GM18498 (cell line): ENCODE results near the gene RNASET2.
A peak's percentile ranks its signal among the peaks of the same experiment; 100 is the strongest.

Experiments
- ATAC-seq: cut with Tn5 transposase; IDR thresholded peaks from one replicate; pipeline ENCODE4 v1.9.1; 2021; ENCODE audit warnings: mild to moderate bottlenecking, moderate library complexity; ENCODE audit not compliant: unreplicated experiment

RNASET2 gene

DNA sequence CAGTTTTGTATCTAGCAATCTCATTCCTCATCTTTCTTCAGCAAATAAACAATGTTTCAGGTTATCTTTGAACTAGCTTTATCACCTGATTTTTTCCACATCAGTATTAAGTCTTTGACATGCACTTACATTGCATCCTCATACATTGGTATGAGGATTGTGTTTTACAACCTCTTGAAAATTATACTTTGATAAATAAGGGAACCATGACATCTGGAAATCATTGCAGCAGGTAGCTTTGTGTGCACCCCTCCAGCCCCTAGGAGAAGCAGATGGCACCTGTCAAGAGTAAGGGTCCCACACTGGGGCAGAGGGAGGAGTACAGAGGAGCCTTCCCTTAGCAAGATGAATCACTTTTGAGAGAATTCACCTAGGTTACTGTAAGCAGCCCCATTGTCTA is 13.7 kb upstream of the RNASET2 start:
- ATAC-seq = no peak

DNA sequence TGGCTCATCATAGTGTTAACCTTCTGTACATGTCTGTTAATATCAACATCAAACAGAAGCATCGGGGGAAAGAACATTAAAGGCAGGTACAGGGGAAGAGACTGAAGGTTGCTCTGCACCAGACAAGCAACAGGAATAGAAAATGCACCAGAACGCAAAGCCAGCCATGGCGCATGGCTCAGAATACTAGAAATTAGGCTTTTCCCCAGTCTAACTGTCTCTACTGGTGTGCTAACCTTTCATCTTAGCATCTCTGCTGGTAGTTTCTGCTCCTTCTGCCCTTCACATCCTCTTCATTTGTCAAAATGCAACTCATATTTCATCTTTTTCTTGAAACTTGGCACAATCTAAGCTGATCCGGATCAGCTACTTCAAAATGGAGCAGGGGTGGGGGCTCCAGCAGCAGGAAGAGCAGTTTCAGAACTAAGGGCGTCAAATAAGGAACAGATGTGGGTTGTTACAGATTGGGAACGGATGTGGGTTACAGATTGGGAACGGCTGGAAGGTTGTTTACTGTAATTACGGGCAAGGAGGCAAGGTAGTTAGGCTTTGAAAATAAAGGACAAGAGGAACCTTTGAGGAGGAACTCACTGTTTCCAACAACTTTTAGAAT is 13.1 kb upstream of the RNASET2 start:
- ATAC-seq = no peak

DNA sequence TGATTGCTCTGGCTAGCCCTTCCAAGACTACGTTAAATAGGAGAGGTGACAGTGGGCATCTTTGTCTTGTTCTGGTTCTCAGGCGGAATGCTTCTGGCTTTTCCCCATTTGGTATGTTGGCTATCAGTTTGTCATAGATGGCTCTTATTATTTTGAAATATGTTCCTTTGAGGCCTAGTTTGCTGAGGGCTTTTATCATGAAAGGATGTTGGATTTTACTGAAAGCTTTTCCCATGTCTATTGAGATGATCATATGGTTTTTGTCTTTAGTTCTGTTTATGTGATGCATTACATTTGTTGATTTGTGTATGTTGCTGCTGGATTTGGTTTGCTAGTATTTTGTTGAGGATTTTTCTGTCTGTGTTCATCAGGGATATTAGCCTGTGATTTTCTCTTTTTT is 9.9 kb upstream of the RNASET2 start:
- ATAC-seq = no peak

DNA sequence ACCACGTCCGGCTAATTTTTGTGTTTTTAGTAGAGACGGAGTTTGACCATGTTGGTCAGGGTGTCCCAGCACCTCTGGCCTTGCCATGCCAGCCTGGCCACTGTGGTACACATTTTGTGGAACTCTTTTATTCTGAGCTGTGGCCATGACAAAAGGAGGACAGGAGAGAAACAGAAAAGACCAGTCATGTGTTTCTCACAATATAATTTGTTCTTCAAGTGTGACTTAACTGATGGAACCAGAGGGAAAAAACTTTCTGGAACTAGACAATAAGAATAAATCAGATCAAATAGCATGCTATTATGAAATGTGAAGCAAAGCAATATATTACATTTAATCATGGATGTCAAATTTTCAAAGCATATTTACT is 4.2 kb upstream of the RNASET2 start:
- no peak for ATAC-seq

DNA sequence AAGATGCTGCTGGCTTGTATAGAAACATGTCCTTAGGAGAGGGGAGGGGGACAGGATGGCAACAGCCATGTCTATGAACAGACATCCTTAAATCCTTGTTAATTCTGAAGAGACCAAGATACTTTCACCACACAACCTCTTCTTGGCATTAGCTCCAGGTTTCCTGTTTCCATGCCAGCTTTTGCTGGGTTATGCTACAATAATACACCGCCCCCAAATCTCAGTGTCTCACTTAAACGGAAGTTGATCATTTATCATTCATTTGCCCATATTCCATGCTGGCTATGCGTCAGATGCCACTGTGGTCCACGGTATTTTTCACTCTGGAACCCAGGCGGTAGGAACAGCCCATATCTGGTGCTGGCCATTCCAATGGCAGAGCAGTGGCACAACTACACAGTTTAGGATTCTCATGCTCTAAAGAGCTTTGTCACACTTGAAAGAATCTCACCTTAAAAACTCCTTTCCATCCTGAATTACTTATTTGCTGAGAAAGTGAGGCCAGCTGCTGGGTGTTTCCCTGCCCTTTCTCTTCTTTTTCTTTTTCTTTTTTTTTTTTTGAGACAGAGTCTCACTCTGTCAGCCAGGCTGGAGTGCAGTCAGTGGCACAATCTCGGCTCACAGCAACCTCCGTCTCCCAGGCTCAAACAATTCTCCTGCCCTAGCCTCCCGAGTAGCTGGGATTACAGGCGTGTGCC is 3.7 kb upstream of the RNASET2 start:
- ATAC-seq = no peak

DNA sequence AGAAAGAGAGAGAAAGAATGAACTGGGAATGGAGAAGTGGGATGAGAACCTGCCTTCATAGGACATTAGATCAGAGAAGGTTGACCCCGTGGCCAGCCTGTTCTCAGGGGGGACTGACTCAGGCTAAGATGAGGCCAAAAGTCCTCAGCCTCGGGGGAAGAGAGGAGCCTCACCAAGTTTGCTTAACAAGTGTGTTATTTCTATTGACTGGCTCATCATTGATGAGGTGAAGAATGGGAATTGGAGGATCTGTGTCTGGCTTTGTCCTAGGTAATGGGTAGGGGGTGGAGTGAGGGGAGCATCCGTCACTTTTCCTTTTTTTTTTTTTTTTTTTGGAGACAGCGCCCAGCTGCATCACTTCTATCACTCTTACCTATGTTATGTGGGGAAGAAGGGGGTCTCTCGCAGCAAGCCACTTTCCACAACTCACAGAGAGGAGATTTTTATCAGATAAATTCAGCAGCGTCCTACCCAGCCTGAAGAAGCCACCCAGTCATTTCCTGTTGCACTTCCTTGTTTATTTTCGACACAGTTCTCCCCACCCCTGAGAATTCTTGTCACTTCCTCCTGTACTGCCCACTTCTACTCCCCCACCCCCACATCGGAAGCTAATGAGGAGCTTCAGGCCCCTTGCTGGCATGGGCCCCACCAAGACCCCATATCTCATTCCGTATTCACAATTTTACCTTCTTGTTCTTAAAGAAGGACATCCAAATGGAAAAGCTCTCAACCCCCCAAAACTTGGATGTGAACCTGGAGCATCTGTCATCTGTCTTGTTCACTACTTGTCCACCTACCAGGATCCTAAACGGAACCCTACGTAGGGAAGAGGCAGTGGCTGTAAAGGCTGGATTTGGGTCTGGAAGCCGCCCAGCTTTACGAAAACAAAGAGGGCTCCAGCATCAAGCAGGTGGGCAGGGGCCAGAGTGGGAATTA is 2.8 kb upstream of the RNASET2 start:
- peak; percentile 30 for ATAC-seq

DNA sequence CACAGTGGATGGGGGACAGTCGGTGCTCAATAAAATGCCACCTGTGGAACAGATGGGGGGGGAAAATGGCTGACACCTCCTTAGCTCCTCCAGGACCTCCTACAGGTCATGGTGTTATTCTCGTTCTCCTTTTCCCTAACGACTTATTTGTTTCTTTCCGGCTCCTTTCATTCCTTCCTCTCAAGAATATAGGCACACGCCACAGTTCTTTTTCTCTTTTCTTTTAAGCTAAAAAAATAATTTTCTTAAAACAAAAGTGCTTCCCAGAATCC is 1.4 kb upstream of the RNASET2 start:
- no peak for ATAC-seq

DNA sequence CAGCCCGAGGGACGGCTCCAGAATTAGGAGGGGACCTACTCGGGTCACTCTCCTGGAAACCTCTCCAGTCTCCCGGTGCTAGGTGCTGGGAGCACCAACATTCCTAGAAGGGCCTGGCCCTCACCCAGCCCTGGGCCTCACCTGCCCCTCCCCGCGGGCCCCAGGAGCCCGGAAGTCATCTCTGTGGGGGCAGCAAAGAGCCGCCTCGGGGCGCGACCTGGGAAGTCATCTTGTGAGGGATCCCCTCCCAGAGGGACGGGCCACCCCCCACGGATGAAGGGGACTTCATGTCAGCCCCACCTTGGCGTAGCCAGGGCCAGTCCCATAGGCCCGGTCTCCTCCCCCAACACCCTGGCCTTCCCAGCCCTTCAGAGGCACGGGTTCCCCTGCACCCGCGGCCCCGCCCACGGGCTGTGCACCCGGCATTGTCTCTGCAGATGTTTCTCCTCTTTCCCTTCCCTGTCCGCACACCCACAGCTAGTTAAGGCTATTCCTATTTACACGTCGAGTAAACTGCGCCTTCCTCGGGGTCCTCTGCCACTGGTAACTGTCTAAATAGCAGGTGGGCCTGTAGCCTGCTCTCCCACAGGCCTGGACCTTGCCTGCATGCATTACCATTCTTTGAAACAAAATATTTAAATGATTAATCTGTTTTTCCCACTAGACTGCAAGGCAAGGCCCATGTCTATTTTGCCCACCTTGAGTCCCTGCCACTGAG is 896 bp upstream of the RNASET2 start:
- ATAC-seq = peak; percentile 39

DNA sequence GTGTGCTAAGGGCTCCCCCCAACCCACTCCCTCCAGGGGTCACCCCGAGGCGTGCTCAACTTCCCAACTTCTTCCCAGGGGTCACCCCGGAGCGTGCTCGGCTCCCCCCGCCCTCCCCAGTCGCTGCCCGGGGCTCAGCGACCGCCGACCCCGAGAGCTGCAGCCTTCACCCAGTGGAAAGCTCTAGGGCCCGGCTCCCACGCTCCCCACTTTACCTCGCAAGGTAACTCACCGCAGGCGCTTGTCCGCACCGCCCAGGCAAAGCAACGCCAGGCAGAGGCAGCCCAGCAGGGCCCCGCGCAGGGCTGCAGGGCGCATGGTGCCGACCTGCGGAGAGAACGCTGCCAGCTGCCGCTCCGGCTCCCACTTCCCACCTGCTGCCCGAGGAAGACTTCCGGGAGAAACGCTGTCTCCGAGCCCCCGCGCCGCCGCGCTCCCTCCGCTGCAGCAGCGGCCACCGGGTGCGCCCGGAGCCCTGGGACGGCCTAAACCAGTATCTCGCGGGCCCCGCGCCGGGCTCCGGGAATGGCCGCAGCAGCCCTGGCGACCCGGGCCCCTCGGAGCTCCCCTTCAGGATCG is 396 bp downstream of the RNASET2 start:
- peak; percentile 8 for ATAC-seq

DNA sequence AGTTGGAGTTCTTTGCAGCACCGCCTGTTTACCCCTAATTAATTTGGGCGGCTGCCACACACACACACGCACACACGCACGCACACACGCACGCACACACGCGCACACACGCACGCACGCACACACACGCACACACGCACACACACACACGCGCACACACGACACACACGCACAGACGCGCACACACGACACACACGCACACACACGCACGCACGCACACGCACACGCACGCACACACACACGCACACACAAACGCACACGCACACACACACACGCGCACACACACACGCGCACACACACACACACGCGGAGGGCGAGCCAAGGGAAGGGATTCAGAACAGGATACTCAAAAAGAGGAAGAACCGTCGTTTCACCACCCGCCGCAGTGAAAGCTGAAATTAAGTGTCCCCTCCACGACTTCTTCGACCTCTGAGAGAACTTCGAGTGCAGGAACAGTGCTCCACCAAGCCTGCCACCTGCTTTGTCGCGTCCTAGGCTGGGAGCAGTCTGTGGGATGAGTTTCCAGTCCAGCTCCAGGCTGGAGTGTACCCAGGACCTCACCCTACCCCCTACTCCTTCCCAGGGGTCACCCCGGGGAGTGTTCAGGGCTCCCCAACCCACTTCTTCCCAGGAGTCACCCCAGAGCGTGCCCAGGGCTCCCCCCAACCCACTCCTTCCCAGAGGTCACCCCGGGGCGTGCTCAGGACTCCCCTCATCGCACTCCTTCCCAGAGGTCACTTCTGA is 1.1 kb downstream of the RNASET2 start:
- no peak for ATAC-seq

DNA sequence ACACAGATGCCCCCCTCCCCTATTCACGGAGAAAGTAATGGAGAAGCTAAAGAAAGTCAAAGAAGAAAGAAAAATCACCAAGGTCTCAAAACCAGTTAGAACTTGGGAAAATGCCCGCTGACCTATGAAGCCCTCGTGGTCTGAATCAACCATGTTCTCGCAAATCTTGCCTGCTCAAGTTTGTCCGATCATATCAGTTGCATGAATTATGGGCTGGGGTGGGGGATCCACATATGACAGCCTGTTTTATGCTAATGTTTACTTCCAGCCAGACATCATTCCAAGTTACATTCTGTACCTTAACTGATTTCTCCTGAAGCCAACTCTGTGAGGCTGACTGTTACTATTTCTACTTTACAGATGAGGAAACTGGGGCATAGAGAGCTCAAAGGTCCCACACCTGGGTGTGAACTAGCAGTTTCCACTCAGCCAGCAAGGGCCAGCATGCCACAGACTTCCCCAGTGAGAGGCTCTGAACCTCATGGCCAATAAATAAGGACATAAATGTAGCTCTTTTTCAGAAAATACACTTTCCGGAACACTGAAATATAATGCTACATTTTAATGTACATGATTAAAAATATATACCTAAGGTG is 2.1 kb downstream of the RNASET2 start:
- no peak for ATAC-seq

DNA sequence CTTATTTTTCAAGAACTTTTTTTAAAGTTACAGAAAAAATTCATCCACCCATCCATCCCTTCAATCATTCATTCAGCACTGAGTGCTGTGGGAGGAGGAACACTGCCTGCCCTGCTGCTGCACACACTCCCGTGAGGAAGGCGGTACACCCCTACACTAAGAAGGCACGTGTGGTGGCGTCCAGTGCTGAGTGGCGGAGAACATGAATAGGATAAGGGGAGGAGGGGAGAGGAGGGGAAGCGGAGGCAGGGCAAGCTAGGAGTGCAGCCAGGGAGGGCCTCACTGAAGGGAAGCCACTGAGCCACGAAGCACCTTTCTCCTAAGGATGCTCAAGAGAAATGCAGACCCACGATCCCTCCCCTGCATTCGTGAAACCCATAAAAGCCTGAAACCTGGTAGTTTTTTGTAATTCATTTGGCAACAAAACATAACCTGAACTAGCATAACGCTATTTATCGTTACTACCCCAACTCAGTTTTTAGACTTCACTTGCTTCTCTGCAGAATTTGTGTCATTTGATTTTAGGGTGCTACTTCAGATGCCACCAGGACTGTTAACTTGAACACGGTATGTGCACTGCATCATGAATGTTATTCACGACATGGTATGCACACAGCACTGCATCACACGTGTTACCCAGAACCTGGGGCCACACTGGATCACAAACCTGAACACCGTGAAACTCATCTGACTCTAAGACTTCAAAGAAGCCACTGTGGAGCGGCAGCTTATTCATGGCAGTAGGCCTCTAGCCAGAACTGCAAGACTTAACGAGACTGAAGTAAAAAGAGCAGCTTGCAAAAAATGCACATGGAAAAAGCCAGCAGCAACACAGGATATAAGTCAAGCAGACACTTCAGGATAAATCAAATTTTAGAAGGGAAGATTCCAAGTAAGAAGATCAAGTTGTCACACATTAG is 3.5 kb downstream of the RNASET2 start:
- no peak for ATAC-seq

DNA sequence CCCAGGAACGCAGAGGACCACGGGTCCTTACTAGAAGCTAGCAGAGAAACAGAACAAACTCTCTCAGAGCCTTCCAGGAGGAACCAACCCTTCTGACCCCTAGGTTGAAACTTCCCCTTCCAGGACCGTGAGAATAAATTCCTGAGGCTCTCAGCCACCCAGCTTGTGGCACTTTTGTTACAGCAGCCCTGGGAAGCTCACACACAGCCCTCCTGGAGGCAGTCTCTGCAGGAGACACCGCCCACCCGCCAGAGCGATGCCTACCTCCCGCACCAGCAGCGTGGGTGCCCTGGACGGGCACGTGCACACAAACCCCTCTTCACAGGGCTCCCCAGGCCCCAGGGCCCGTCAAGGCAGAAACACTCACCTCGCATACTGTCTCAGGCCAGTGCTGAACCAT is 4.2 kb downstream of the RNASET2 start:
- ATAC-seq = no peak

DNA sequence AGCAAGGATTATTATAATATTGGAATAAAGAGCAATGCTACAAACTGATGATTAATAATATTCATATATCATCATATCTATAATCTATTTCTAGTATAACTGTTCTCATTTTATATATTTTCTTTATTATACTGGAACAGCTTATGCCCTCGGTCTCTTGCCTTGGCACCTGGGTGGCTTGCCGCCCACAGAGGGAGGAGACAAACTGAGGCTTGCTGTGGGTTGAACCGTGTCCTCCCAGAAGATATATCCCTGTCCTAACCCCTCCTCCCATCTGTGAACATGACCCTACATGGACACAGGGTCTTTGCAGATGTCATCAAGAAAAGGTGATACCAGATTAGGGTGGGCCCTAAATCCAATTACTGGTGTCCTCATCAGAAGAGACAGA is 4.7 kb downstream of the RNASET2 start:
- no peak for ATAC-seq

DNA sequence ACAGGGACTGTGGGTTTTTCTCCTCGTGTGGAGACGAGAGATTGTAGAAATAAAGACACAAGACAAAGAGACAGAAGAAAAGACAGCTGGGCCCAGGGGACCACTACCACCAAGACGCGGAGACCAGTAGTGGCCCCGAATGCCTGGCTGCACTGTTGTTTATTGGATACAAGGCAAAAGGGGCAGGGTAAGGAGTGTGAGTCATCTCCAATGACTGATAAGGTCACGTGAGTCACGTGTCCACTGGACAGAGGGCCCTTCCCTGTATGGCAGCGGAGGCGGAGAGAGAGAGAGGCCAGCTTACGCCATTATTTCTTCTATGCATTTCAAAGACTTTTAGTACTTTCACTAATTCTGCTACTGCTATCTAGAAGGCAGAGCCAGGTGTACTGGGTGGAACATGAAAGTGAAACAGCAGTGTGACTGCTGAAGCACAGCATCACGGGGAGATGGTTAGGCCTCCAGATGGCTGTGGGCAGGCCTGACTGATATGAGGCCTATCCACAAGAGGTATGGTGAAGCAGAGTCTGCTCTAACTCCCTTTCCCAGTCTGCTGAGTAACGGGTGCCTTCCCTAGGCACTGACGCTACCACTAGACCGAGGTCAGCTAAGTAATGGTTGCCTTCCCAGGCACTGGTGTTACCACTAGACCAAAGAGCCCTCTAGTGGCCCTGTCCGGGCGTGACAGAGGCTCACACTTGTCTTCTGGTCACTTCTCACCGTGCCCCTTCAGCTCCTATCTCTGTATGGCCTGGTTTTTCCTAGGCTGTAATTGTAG is 5.3 kb downstream of the RNASET2 start:
- ATAC-seq = peak; percentile 86

DNA sequence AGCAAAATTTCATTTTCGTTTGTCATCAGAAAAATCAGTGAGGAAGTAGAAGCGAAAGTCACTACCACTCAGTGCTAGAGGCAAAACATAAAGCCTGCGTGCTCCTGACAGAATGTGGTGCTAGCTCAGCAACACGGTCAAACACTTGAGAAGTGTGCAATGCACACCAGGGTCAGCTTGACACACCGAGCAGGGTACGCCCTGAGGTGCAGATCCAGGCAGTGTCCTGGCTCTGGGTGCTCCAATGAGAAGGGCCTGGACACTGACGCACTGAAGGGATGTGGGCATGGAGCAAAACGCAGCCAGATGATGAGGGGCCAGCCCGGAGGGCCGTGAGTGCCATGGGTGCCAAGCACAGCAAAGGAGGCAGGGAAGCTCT is 5.9 kb downstream of the RNASET2 start:
- peak; percentile 46 for ATAC-seq

DNA sequence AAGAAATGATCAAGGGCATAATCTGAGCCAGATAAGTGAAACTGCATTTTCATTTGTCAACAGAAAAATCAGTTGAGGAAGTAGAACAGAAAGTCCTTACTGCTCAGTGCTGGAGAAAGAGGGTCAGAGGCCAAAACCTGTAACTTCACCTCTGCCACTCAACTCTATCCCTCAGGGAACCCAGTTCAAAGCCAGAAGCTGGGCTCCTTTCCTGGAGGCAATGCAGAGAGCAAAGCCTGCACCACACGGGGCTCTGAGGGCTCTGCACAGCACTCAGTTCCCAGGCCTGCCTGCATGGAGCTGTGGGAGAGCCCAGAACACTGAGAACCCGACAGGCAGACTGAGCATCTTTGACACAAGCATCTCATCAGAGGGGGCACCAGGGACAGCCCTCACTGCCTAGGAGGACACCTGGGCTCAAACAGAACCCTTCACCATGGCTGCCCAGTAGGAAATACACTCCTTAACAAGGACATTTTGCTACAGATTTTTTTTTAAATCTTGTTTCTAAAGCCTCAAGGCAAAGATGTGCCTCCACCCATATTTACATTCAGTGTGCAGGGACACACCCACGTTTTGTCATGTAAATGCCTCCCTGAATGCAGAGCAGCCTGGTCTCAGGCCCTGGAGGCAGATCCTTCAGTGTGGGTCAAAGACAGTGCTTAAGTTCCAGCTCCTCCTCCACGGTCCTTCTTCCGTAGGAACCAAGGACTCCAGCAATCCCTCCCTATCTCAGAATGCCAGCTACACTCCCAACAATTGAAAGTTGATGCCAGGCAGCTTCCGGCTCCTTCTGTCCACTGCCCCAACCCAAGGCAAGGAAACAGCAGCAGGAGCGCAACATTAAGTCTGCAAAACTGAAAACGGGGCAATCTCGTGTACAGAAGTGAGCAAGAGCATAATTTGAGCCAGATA is 6.6 kb downstream of the RNASET2 start:
- peak; percentile 3 for ATAC-seq
